Trophoblast cell (in vitro differentiated cells and primary cell): ENCODE results near the gene MED13L.
"Not testable (repeated sequence)": the region's sequence is repeated elsewhere in the genome, so short reads cannot be mapped to it uniquely, and the experiment has no call there.

ENCODE experiments used
- DNase-seq, 2 donors: peaks; one replicate each; pipeline ENCODE4 v3.0.0-alpha.2; 2016
- H2AFZ ChIP-seq: 2 replicates; pipeline ENCODE4 v1.6.1; 2013; ENCODE audit warnings: low read length, moderate library complexity, mild to moderate bottlenecking; ENCODE audit not compliant: insufficient read depth, poor library complexity
- H2AK5ac ChIP-seq: 2 replicates; pipeline ENCODE4 v1.6.1; 2013; ENCODE audit warnings: mild to moderate bottlenecking, low read length
- H2BK120ac ChIP-seq: 2 replicates; pipeline ENCODE4 v1.6.1; 2013; ENCODE audit warnings: low read length, mild to moderate bottlenecking, moderate library complexity; ENCODE audit not compliant: insufficient read depth, poor library complexity
- H2BK12ac ChIP-seq: 2 replicates; pipeline ENCODE4 v1.6.1; 2013; ENCODE audit warnings: mild to moderate bottlenecking, low read length, moderate library complexity
- H2BK5ac ChIP-seq: 2 replicates; pipeline ENCODE4 v1.6.1; 2013; ENCODE audit warnings: low read length, low read depth, moderate library complexity, mild to moderate bottlenecking; ENCODE audit not compliant: poor library complexity
- H3K14ac ChIP-seq: 2 replicates; pipeline ENCODE4 v1.6.1; 2013; ENCODE audit warnings: mild to moderate bottlenecking, low read length
- H3K18ac ChIP-seq: 2 replicates; pipeline ENCODE4 v1.6.1; 2013; ENCODE audit warnings: mild to moderate bottlenecking, low read length
- H3K23ac ChIP-seq: 2 replicates; pipeline ENCODE4 v1.6.1; 2013; ENCODE audit warnings: low read length
- H3K27ac ChIP-seq: 2 replicates; pipeline ENCODE4 v1.5.1; 2013; ENCODE audit warnings: low read depth, mild to moderate bottlenecking, inconsistent platforms, low read length, moderate library complexity
- H3K27me3 ChIP-seq: 2 replicates; pipeline ENCODE4 v1.6.1; 2013; ENCODE audit warnings: inconsistent platforms, mild to moderate bottlenecking, low read length, moderate library complexity; ENCODE audit not compliant: insufficient read depth
- H3K36me3 ChIP-seq, 2 experiments: 1 replicate in 1 of 2; 2 replicates in 1 of 2; pipeline ENCODE4 v1.6.1; 2013; ENCODE audit warnings: low read length in 2 of 2, mild to moderate bottlenecking in 2 of 2, moderate library complexity in 1 of 2; ENCODE audit not compliant: insufficient read depth in 2 of 2, control insufficient read depth in 1 of 2
- H3K4ac ChIP-seq: 2 replicates; pipeline ENCODE4 v1.6.1; 2013; ENCODE audit warnings: low read depth, mild to moderate bottlenecking, low read length, moderate library complexity
- H3K4me1 ChIP-seq, 2 experiments: 1 replicate in 1 of 2; 2 replicates in 1 of 2; pipeline ENCODE4 v1.6.1; 2013; ENCODE audit warnings: low read length in 2 of 2, mild to moderate bottlenecking in 2 of 2, moderate library complexity in 1 of 2; ENCODE audit not compliant: insufficient read depth in 2 of 2, control insufficient read depth in 1 of 2
- H3K4me2 ChIP-seq: 2 replicates; pipeline ENCODE4 v1.6.1; 2013; ENCODE audit warnings: inconsistent platforms, mild to moderate bottlenecking, low read length, moderate library complexity
- H3K4me3 ChIP-seq: 2 replicates; pipeline ENCODE4 v1.5.1; 2013; ENCODE audit warnings: mild to moderate bottlenecking, low read depth, low read length, inconsistent platforms
- H3K79me1 ChIP-seq: one replicate; pipeline ENCODE4 v1.6.1; 2013; ENCODE audit warnings: low read length
- H3K79me2 ChIP-seq: 2 replicates; pipeline ENCODE4 v1.6.1; 2013; ENCODE audit warnings: low read length, mild to moderate bottlenecking; ENCODE audit not compliant: control insufficient read depth, insufficient read depth, poor library complexity
- H3K9ac ChIP-seq: 2 replicates; pipeline ENCODE4 v1.6.1; 2013; ENCODE audit warnings: mild to moderate bottlenecking, low read length
- H3K9me3 ChIP-seq: 2 replicates; pipeline ENCODE4 v1.6.1; 2013; ENCODE audit warnings: low read depth, mild to moderate bottlenecking, control low read depth, inconsistent platforms, low read length; ENCODE audit not compliant: insufficient read depth
- H4K12ac ChIP-seq: 2 replicates; pipeline ENCODE4 v1.6.1; 2013; ENCODE audit warnings: low read depth, mild to moderate bottlenecking, low read length, moderate library complexity
- H4K8ac ChIP-seq: 2 replicates; pipeline ENCODE4 v1.6.1; 2013; ENCODE audit warnings: low read depth, mild to moderate bottlenecking, low read length, moderate library complexity
- H4K91ac ChIP-seq: one replicate; pipeline ENCODE4 v1.6.1; 2013; ENCODE audit warnings: low read depth, mild to moderate bottlenecking, low read length, moderate library complexity
- WGBS: extraction: QIAGEN DNeasy Blood & Tissue Kit; methylation state at CpG from one replicate; pipeline ENCODE4 v1.1.7; 2013; ENCODE audit warnings: missing lambda C conversion rate; ENCODE audit not compliant: insufficient read length, insufficient coverage; ENCODE audit errors: extremely low coverage; 5-methylcytosine and 5-hydroxymethylcytosine counted together

The MED13L gene

DNA sequence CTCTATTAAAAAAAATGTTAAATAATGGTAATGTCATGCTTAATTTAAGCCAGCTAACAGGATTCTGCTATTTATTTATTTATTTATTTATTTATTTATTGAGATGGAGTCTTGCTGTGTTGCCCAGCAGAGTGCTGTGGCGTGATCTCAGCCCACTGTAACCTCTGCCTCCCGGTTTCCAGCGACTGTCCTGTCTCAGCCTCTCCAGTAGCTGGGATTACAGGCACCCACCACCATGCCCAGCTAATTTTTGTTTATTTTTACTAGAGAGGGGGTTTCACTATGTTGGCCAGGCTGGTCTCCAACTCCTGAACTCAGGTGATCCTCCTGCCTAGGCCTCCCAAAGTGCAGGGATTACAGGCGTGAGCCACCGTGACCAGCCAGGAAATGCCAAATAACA is 43.3 kb downstream of the MED13L start:
- not testable (repeated sequence) for H2BK12ac ChIP-seq, H3K23ac ChIP-seq, H3K79me2 ChIP-seq, H3K36me3 ChIP-seq, H4K8ac ChIP-seq, H3K4me3 ChIP-seq, H3K27me3 ChIP-seq, H2BK120ac ChIP-seq, DNase-seq, H3K27ac ChIP-seq, H4K91ac ChIP-seq, H2AK5ac ChIP-seq, H2AFZ ChIP-seq, H2BK5ac ChIP-seq, H3K4me1 ChIP-seq, H3K4me2 ChIP-seq, H3K4ac ChIP-seq, H3K18ac ChIP-seq, H3K9ac ChIP-seq, H3K79me1 ChIP-seq, H3K14ac ChIP-seq, H3K9me3 ChIP-seq, H4K12ac ChIP-seq
- WGBS: no CpG with 5 or more reads among the region's 5 CpGs

DNA sequence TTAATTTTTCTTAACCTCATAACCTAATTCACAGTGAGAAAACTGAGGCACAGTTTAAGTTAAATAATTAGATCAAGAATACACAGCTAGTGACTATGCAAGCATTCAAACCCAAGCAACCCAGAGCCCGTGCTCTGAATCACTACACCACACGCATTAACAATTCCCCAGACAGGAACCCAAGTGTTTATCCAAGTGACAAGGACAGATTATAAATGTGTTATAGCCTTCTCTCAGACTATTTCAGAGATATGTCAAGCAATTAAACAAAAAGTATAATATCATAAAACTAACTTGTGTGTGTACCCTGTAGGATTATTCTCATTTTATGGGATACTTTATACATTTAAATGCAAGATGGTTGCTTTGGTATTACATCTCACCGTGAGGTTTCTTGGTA is 43.8 kb downstream of the MED13L start:
- Histone ChIP-seq H3K18ac (no peak overlapping the region), H3K9me3 (no peaks in the 10 kb centered on the region), H3K23ac (no peak overlapping the region), H3K27me3 (no peaks in the 10 kb centered on the region), H2BK5ac (no peak overlapping the region), H3K9ac (no peak overlapping the region), H3K79me1 (no peaks in the 10 kb centered on the region), H3K79me2 (peaks cover 2% of the 10 kb centered on the region), H4K12ac (no peak overlapping the region), H3K36me3 (peaks cover 3 to 6% of the 10 kb centered on the region in 2 experiments), H3K4me3 (no peak overlapping the region), H2BK120ac (no peak overlapping the region), H2BK12ac (no peak overlapping the region), H3K4ac (no peak overlapping the region), H3K4me2 (no peak overlapping the region), H2AFZ (no peak overlapping the region), H3K14ac (no peak overlapping the region), H4K91ac (no peak overlapping the region), H3K27ac (no peak overlapping the region), H2AK5ac (no peak overlapping the region), H3K4me1 (no peaks in the 10 kb centered on the region), H4K8ac (no peak overlapping the region)
- WGBS: no CpG with 5 or more reads among the region's 3 CpGs
- no peak for DNase-seq

DNA sequence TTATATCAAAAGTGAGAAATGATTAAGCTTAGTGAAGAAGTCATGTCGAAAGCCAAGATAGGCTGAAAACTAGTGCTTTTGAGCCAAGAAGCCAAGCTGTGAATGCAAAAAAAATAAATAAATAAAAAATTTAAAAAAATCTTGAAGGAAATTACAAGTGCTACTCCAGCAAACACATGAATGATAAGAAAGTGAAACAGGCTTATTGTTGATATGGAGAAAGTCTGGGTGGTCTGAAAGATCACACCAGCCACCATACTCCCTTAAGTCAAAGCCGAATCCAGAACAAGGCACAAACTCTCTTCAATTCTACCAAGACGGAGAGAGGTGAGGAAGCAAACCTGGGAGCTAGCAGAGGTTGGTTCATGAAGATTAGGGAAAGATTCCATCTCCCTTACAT is 49.7 kb downstream of the MED13L start:
- no peak overlapping the region for H2BK12ac ChIP-seq
- no peak overlapping the region for H3K9ac ChIP-seq
- H3K4me2 ChIP-seq: no peak overlapping the region
- no peaks in the 10 kb centered on the region for H3K27me3 ChIP-seq
- H2AK5ac ChIP-seq: no peak overlapping the region
- H2BK120ac ChIP-seq: no peak overlapping the region
- H3K79me2 ChIP-seq: no peaks in the 10 kb centered on the region
- H3K4me3 ChIP-seq: no peak overlapping the region
- no peak overlapping the region for H4K12ac ChIP-seq
- H3K23ac ChIP-seq: no peak overlapping the region
- H4K8ac ChIP-seq: no peak overlapping the region
- H3K4ac ChIP-seq: peak overlapping the region; percentile 55
- H3K18ac ChIP-seq: peak overlapping the region; percentile 29
- H3K27ac ChIP-seq: no peak overlapping the region
- H3K4me1 ChIP-seq: no peaks in the 10 kb centered on the region
- H3K36me3 ChIP-seq: peaks cover 3 to 8% of the 10 kb centered on the region in 2 experiments
- no peak for DNase-seq
- H3K9me3 ChIP-seq: no peaks in the 10 kb centered on the region
- no CpG with 5 or more reads among the region's 3 CpGs for WGBS
- H4K91ac ChIP-seq: no peak overlapping the region
- no peak overlapping the region for H3K14ac ChIP-seq
- no peak overlapping the region for H2BK5ac ChIP-seq
- H3K79me1 ChIP-seq: no peaks in the 10 kb centered on the region
- H2AFZ ChIP-seq: no peak overlapping the region

DNA sequence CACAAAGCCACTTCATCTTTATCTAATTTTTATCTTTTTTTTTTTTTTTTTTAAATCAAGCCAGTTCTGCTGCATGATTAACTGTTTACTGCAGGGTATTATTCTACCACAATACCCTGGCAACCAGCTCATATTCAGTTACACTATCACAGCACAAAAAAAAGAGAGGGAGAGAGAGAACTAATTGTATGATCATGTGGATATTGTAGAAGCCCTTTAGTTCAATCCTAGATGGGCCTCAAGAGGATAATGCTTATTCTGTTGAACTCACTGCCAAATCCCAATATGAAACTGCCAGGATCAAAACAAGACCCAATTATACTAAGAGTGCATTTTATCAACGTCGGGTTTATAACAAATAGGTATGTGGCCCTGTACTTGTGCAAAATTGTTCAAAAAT is 51.5 kb downstream of the MED13L start:
- no peak overlapping the region for H4K12ac ChIP-seq
- no peak overlapping the region for H2BK120ac ChIP-seq
- no peak overlapping the region for H2AK5ac ChIP-seq
- H3K23ac ChIP-seq: no peak overlapping the region
- no peak overlapping the region for H4K91ac ChIP-seq
- DNase-seq: no peak
- no peak overlapping the region for H2AFZ ChIP-seq
- H3K36me3 ChIP-seq: peaks cover 3 to 8% of the 10 kb centered on the region in 2 experiments
- no CpG with 5 or more reads among the region's 2 CpGs for WGBS
- H3K27ac ChIP-seq: no peak overlapping the region
- H3K18ac ChIP-seq: no peak overlapping the region
- no peak overlapping the region for H2BK12ac ChIP-seq
- no peaks in the 10 kb centered on the region for H3K79me1 ChIP-seq
- H4K8ac ChIP-seq: no peak overlapping the region
- H3K9me3 ChIP-seq: no peaks in the 10 kb centered on the region
- no peak overlapping the region for H3K9ac ChIP-seq
- H3K4me2 ChIP-seq: no peak overlapping the region
- H3K4me1 ChIP-seq: no peaks in the 10 kb centered on the region
- H3K27me3 ChIP-seq: no peaks in the 10 kb centered on the region
- no peak overlapping the region for H2BK5ac ChIP-seq
- H3K4ac ChIP-seq: no peak overlapping the region
- H3K14ac ChIP-seq: no peak overlapping the region
- no peaks in the 10 kb centered on the region for H3K79me2 ChIP-seq
- no peak overlapping the region for H3K4me3 ChIP-seq
